GM11168 (cell line): ENCODE results near the gene OSBPL1A.

Source experiments
- in situ Hi-C: fragments of 300-500 bp; cut with MboI; formaldehyde crosslinking; loops from one replicate; pipeline ENCODE4 v1.12.0; 2022; ENCODE audit warnings: low sequenced_read_pairs; ENCODE audit not compliant: unreplicated experiment

Gene OSBPL1A

DNA sequence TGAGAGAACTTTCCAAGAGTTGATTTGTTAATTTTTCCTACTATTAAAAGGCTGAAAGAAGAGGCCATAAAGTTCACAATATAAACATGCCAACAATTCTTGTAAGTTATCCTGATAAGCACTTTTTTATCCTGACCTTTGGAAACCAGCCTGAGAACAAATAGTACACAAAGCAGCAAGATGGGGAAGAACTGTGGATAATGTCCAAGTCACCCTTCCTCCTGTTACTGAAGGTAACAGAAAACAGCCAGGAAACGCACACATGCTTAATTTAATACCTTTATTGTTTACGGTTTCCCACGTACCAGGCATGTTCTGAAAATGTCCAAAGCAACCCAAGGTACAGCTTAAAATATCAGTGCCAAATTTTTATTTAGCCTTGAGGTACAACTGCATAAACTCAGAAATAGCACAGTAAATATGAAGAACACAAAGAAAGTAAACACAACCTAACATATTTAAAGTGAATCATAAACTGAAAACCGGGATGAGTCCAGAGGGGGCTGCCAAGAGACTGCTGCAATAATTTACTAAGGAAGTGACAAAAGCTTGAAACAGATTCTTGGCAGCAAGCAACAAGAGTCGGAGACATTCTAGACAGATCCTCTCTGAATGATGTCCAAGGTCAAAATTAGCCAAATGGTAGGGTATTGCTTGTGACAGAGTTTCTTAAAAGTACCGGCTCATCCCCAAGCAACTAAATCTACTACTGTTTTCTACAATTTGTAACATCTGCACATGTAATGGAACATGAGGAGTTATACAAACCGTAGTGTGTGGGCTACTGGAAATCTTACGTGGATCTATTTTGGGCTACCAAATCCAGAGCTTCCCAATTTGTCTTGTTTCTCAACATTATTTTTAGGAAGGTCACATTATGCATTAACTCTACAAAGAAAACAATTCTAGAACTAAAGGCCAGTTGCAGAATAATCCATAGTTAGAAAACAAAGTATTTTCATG lies 165.6 kb downstream of the OSBPL1A start:
- in situ Hi-C loops = no loop called here

- in situ Hi-C loops = no loop called here
Measured at GRCh38 chr18:24230766-24231165, 166.9 kb downstream of the OSBPL1A start.

DNA sequence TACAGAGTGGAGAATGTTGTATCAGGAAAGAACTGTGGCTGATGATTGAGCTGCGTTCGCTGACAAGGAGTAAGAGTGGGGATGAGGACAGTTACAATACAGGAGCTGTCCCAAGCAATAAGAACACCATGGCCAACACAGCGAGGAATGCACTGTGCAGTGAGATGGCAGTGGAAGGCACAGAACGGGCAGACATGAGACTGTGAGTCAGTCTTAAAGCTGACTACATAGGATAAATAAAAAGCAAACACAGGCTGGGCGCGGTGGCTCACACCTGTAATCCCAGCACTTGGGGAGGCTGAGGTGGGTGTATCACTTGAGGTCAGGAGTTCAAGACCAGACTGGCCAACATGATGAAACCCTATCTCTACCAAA lies 169.0 kb downstream of the OSBPL1A start:
- in situ Hi-C loops = no loop called here

DNA sequence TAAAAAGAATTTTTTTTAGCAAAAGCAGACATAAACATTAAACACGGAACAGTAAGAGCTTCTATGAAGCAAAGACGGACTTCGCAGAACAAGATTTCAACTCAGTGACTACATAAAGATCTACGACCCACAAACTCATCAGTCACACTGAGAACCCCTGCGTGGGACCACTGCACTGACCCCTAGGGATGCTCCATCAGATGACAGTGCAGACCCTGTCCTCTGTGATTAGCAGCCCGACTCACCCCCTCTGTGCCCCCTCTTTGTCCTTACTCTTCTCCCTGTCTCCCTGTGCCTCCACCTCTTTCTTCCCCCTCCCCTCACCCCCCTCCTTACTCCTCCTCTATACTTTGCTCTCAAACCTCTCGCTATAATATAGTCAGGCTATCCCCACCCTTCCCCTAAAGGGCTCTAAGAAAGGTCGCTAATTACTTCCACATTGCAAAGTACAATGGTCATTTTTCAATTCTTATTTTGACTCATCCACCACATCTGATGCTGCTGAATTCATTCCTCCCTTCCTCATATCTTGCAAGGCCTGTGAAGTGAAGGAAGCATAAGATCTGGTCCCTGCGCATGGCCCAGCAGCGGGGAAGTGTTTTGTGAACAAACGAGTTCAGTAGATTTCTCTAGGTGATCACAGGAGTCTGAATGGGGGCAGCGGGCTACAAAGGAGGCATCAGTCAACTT lies 169.5 kb downstream of the OSBPL1A start:
- in situ Hi-C loops = no loop called here

- in situ Hi-C loops = no loop called here
Measured at GRCh38 chr18:24220318-24220688, 177.3 kb downstream of the OSBPL1A start.

DNA sequence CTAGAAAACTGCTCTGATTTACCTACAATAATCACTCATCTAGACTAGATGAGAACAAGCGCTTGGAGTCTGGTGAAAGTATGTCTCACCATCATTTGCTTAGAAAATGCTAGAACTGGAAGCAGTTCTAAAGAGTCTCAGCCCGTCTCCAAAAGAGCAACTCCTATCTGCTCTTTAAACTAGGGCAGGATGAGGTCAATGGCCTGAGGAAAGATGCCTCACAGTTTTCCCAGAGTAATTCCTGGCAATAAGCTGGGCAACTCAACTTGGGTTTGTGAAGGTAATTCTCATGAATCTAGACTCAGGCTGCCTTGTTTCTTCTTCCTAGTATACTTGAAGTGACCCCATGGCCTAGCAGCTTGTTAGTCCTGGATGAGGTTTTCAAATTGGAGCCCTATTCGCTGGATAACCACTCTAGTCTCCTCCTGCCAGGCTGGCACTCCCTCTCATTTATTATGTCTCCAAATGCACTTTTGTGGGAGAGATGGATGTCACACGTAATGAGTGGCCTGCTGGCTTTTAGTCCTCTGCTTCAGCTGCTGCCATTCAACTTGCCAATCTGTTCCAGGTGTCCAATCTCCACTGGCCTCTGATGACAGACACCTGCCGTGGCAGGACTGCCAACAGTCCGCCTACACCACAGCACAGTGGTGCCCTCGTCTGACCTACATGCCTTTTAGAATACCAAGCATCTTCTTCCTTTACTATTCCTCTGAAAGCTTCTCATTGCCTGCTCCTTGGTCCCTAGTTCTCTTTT lies 177.9 kb downstream of the OSBPL1A start:
- in situ Hi-C loops = no loop called here

- in situ Hi-C loops = no loop called here
Measured at GRCh38 chr18:24214913-24215312, 182.7 kb downstream of the OSBPL1A start.

DNA sequence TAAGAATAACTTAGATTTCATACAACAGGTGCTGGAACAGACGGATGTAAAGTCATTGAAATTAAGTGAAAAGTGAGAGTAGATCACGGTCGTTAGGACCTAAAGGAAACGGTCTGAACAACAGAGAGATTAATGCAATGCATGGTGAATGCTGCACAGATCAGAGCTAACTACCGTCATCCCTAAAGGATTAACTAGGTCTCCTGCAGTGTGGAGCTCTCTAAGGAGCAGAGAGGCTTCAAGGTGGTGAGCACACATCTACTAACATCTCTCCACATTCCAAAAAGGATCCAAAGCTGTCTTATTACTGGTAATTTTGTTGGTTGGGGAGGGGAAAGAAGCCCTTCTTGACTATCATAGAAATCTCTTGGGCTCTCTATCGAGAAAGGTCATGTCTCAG lies 183.5 kb downstream of the OSBPL1A start:
- in situ Hi-C loops = no loop called here

DNA sequence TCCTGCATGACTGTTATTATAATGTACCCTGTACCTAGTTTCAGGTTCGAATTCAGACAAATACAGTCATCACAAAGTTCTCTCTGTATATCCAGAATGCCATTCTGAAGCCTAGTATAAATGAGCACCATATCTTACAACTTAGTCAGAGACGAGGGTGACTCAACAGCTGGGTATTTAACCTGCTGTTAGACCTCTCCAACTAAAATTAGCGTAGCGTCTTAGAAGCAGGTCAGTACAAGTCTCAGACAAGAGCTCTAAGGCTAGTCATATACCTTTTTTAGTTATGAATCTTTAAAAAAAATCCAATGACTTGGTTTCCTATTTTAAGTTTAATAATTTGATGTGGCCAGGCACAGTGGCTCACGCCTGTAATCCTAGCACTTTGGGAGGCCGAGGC lies 184.7 kb downstream of the OSBPL1A start:
- in situ Hi-C loops = no loop called here

- in situ Hi-C loops = no loop called here
Measured at GRCh38 chr18:24209558-24209957, 188.1 kb downstream of the OSBPL1A start.

GRCh38 chr18:24208270-24209035 lies 189.2 kb downstream of the OSBPL1A start:
- in situ Hi-C loops = no loop called here

- in situ Hi-C loops = no loop called here
Measured at GRCh38 chr18:24204904-24205303, 192.7 kb downstream of the OSBPL1A start.

DNA sequence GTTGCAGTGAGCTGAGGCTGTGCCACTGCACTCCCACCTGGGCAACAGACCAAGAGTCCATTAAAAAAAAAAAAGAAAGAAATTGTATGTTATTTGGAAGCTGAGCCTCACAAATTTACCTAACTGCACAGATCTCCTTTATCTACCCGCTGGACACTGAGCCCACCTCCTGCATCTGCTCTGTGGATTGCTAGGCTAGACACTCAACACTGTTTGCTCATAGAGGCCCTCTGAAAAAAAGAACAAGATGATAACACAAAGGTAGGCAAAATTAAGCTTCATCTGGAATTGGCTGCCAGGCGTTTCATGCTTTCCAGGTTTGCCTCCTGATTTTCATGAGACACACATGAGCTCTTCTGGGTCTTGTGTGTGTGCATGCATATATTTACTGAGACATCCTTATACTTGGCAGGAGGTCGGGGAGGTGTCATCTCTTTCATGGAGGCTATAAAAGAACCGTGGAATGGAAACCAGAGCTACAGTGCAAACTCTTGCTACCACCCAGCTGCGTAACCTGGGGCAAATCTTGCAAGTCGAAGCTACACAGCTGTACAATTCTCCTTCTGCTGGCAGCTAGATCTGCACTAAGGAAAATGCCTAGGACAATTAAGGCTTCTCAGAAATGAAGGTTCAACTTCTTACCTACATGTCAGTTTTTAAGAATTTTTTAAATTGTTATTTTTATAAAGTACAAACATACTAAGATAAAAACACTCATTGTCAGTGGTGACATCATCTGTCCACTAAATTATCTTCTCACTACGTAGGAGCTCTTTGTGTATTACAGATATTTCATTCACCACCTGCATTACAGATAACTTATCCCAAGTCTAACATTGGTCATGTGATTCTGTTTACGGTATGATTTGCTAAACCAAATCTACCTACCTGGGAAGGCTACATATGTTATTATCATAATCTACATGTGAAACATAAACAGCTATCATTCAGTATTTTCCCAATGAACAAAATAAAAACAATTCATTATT lies 195.6 kb downstream of the OSBPL1A start:
- in situ Hi-C loops = no loop called here

- in situ Hi-C loops = no loop called here
Measured at GRCh38 chr18:24200494-24201290, 196.9 kb downstream of the OSBPL1A start.

DNA sequence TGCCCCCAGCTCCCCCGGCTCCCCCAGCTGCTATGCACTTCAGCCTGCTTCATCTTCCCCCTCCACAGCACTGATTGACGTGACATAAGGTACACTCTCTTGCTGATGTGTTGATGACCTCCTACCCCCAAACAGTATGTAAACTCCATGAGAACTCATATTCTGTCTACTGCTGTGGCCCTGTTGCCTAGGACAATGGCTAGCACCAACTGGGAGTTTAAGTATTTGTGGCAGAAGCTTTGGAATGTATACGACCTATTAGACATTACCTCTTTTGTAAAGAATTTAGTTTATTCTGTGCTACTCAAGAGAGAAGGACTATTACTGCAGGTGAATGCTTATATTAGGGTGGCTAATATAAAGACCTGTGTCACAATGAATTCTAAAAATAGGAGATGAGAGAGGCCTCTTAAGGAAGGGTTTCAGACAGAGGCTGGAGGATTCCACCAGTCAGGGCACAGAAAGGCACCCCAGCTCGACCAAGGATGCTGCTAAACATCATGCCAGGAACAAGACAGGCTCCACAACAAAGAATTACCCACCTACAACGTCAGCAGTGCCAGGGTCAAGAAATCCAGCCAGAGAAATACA lies 198.2 kb downstream of the OSBPL1A start:
- in situ Hi-C loops = no loop called here

GRCh38 chr18:24198461-24198860 lies 199.2 kb downstream of the OSBPL1A start:
- in situ Hi-C loops = no loop called here

GRCh38 chr18:24197412-24197811 lies 200.2 kb downstream of the OSBPL1A start:
- in situ Hi-C loops = no loop called here

DNA sequence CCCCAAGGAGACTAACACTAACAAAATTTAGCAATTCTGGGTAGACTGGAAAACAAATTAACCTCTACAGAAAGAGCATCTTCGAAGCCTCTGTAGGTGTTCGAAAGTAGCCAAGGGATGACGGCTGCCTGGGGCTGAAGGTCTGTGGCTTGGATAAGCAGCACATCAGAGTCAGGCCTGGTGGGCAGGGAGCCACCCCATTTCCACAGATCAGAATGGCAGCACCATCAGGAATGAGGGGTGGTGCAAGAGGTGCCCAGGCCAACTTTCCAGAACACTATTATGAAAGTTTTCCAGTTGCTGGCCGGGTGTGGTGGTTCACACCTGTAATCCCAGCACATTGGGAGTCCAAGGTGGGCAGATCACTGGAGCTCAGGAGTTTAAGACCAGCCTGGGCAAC lies 200.9 kb downstream of the OSBPL1A start:
- in situ Hi-C loops = no loop called here
